ENCODE measurements around the gene PRAC1. TPM values are rescaled to one million over a fixed set of nuclear protein-coding genes. Genes with fewer than 3 reads are reported as not detected.
A peak's percentile ranks its signal among the peaks of the same experiment; 100 is the strongest.

Gene PRAC1
- total RNA-seq, 3 donors from 2014 or later (not counting 1 experiment from before 2014, with no cell fraction given) = not detected

GRCh38 chr17:48731355-48731754, 9.0 kb upstream of the PRAC1 start:
- no peak for DNase-seq
- H3K9me3 ChIP-seq (ENCODE audit: control insufficient read depth, insufficient read depth, low read length) = no peaks in the 10 kb centered on the region
- peaks cover 18% of the 10 kb centered on the region for H3K4me1 ChIP-seq (ENCODE audit: control insufficient read depth, insufficient read depth, low read length)
- H3K4me3 ChIP-seq (ENCODE audit: low read length) = no peak overlapping the region
- intact Hi-C loops (cut with micrococcal nuclease) = no loop called here
- H3K36me3 ChIP-seq (ENCODE audit: control insufficient read depth, insufficient read depth, low read length) = no peaks in the 10 kb centered on the region
- no peak for TF ChIP-seq CTCF (IDR thresholded peaks at IDR 0.05)
- peaks cover 78% of the 10 kb centered on the region for H3K27me3 ChIP-seq (ENCODE audit: control insufficient read depth, insufficient read depth, low read length)
- ATAC-seq = no peak
- H3K27ac ChIP-seq (ENCODE audit: low read length) = no peak overlapping the region
- Mint-ChIP-seq H3K4me1 (peaks cover 14 to 24% of the 10 kb centered on the region in 2 donors), H3K27me3 (ENCODE audit: low read depth in 2 of 2) (peaks cover 81 to 94% of the 10 kb centered on the region in 2 donors), H3K36me3 (no peaks in the 10 kb centered on the region), H3K4me3 (no peak overlapping the region), H3K27ac (no peak overlapping the region), H3K9me3 (no peaks in the 10 kb centered on the region)

- H3K27me3 Mint-ChIP-seq (ENCODE audit: low read depth in 2 of 2) = peaks cover 80 to 94% of the 10 kb centered on the region in 2 donors
- Histone ChIP-seq H3K4me1 (ENCODE audit: control insufficient read depth, insufficient read depth, low read length) (peaks cover 23% of the 10 kb centered on the region), H3K4me3 (ENCODE audit: low read length) (no peak overlapping the region), H3K27ac (ENCODE audit: low read length) (no peak overlapping the region), H3K27me3 (ENCODE audit: control insufficient read depth, insufficient read depth, low read length) (peaks cover 82% of the 10 kb centered on the region), H3K36me3 (ENCODE audit: control insufficient read depth, insufficient read depth, low read length) (no peaks in the 10 kb centered on the region), H3K9me3 (ENCODE audit: control insufficient read depth, insufficient read depth, low read length) (no peaks in the 10 kb centered on the region)
- intact Hi-C loops (cut with micrococcal nuclease) = no loop called here
- peak overlapping the region in 1 of 2 donors; percentile 12 for H3K27ac Mint-ChIP-seq
- ATAC-seq (no peak), DNase-seq (no peak)
- TF ChIP-seq CTCF (IDR thresholded peaks at IDR 0.05) = no peak
- peaks cover 16 to 26% of the 10 kb centered on the region in 2 donors for H3K4me1 Mint-ChIP-seq
- H3K4me3 Mint-ChIP-seq = peak overlapping the region; percentile 40
- WGBS (ENCODE audit: insufficient coverage) = 54% methylated on average over 3 of the region's 3 CpGs
- H3K9me3 Mint-ChIP-seq = no peaks in the 10 kb centered on the region
- no peaks in the 10 kb centered on the region for H3K36me3 Mint-ChIP-seq
Measured at GRCh38 chr17:48730240-48730550, 7.9 kb upstream of the PRAC1 start.

GRCh38 chr17:48729335-48730239, 7.3 kb upstream of the PRAC1 start:
- Mint-ChIP-seq H3K27ac (peak overlapping the region in 1 of 2 donors; percentile 12), H3K27me3 (ENCODE audit: low read depth in 2 of 2) (peaks cover 80 to 94% of the 10 kb centered on the region in 2 donors), H3K4me1 (peaks cover 20 to 32% of the 10 kb centered on the region in 2 donors), H3K4me3 (peak overlapping the region; percentile 80), H3K9me3 (no peaks in the 10 kb centered on the region), H3K36me3 (no peaks in the 10 kb centered on the region)
- Histone ChIP-seq H3K4me3 (ENCODE audit: low read length) (no peak overlapping the region), H3K27me3 (ENCODE audit: control insufficient read depth, insufficient read depth, low read length) (peaks cover 82% of the 10 kb centered on the region), H3K36me3 (ENCODE audit: control insufficient read depth, insufficient read depth, low read length) (no peaks in the 10 kb centered on the region), H3K9me3 (ENCODE audit: control insufficient read depth, insufficient read depth, low read length) (no peaks in the 10 kb centered on the region), H3K27ac (ENCODE audit: low read length) (no peak overlapping the region), H3K4me1 (ENCODE audit: control insufficient read depth, insufficient read depth, low read length) (peaks cover 29% of the 10 kb centered on the region)
- no peak for ATAC-seq
- intact Hi-C loops (cut with micrococcal nuclease) = loop anchor here (10.0 kb wide), 1 partner anchor 985 kb away; no protein-coding TSS in a partner anchor
- 13% methylated on average over 19 of the region's 19 CpGs for WGBS (ENCODE audit: insufficient coverage)
- DNase-seq = no peak
- TF ChIP-seq CTCF (IDR thresholded peaks at IDR 0.05) = no peak
